ENCODE measurements around the gene MEOX1. TPM values are rescaled to one million over a fixed set of nuclear protein-coding genes. Genes with fewer than 3 reads are reported as not detected.

MEOX1 gene
- total RNA-seq, 1 experiment from 2014 or later, result not detected

DNA sequence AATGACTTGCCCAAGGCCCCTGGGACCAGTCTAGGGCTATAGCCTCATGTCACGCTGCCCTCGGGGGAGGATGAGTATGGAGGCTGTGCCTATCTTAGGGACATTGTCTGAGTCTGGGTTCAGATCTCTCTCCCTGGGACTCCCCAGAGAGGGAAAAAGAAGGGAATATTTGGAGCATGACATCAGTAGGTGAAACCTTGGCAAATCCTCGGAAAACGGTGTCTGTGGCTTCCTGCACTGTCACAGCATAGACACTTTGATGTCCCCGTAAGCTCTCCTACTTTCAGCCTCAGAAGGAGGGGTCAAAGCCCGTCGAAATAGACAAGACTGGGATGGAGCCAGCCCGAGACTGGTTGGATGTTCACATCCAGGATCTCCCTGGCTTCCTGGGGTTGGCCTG lies 11.3 kb downstream of the MEOX1 start:
- DNase-seq (ENCODE audit: low spot score) (no peak), ATAC-seq (no peak)
- no peaks in the 10 kb centered on the region for H3K9me3 Mint-ChIP-seq
- POLR2A ChIA-PET, result no interaction called here
- H3K27ac Mint-ChIP-seq, result no peak overlapping the region
- H3K27me3 Mint-ChIP-seq (ENCODE audit: low read depth), result peaks cover 10% of the 10 kb centered on the region
- no peaks in the 10 kb centered on the region for H3K36me3 Mint-ChIP-seq
- TF ChIP-seq RELA (CRISPR knock-in tag; IDR thresholded peaks at IDR 0.05; ENCODE audit: borderline replicate concordance), result no peak
- TF ChIP-seq, protein P1, sequence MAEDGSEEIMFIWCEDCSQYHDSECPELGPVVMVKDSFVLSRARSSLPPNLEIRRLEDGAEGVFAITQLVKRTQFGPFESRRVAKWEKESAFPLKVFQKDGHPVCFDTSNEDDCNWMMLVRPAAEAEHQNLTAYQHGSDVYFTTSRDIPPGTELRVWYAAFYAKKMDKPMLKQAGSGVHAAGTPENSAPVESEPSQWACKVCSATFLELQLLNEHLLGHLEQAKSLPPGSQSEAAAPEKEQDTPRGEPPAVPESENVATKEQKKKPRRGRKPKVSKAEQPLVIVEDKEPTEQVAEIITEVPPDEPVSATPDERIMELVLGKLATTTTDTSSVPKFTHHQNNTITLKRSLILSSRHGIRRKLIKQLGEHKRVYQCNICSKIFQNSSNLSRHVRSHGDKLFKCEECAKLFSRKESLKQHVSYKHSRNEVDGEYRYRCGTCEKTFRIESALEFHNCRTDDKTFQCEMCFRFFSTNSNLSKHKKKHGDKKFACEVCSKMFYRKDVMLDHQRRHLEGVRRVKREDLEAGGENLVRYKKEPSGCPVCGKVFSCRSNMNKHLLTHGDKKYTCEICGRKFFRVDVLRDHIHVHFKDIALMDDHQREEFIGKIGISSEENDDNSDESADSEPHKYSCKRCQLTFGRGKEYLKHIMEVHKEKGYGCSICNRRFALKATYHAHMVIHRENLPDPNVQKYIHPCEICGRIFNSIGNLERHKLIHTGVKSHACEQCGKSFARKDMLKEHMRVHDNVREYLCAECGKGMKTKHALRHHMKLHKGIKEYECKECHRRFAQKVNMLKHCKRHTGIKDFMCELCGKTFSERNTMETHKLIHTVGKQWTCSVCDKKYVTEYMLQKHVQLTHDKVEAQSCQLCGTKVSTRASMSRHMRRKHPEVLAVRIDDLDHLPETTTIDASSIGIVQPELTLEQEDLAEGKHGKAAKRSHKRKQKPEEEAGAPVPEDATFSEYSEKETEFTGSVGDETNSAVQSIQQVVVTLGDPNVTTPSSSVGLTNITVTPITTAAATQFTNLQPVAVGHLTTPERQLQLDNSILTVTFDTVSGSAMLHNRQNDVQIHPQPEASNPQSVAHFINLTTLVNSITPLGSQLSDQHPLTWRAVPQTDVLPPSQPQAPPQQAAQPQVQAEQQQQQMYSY (CRISPR knock-in tag; IDR thresholded peaks at IDR 0.05), result no peak
- TF ChIP-seq ZNF121 (CRISPR knock-in tag; IDR thresholded peaks at IDR 0.05), result no peak
- TF ChIP-seq NFE2L1 (CRISPR knock-in tag; IDR thresholded peaks at IDR 0.05), result no peak
- TF ChIP-seq ZNF138 (CRISPR knock-in tag; conservative IDR thresholded peaks at IDR 0.05), result no peak
- TF ChIP-seq, protein P2, sequence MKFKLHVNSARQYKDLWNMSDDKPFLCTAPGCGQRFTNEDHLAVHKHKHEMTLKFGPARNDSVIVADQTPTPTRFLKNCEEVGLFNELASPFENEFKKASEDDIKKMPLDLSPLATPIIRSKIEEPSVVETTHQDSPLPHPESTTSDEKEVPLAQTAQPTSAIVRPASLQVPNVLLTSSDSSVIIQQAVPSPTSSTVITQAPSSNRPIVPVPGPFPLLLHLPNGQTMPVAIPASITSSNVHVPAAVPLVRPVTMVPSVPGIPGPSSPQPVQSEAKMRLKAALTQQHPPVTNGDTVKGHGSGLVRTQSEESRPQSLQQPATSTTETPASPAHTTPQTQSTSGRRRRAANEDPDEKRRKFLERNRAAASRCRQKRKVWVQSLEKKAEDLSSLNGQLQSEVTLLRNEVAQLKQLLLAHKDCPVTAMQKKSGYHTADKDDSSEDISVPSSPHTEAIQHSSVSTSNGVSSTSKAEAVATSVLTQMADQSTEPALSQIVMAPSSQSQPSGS (CRISPR knock-in tag; IDR thresholded peaks at IDR 0.05; ENCODE audit: borderline replicate concordance, low read depth), result no peak
- TF ChIP-seq, protein P3, sequence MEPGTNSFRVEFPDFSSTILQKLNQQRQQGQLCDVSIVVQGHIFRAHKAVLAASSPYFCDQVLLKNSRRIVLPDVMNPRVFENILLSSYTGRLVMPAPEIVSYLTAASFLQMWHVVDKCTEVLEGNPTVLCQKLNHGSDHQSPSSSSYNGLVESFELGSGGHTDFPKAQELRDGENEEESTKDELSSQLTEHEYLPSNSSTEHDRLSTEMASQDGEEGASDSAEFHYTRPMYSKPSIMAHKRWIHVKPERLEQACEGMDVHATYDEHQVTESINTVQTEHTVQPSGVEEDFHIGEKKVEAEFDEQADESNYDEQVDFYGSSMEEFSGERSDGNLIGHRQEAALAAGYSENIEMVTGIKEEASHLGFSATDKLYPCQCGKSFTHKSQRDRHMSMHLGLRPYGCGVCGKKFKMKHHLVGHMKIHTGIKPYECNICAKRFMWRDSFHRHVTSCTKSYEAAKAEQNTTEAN (CRISPR knock-in tag; IDR thresholded peaks at IDR 0.05), result no peak
- TF ChIP-seq FOXK1 (CRISPR knock-in tag; IDR thresholded peaks at IDR 0.05), result no peak
- TF ChIP-seq ZNF416 (CRISPR knock-in tag; IDR thresholded peaks at IDR 0.05), result no peak
- no peak for TF ChIP-seq ESRRA (CRISPR knock-in tag; IDR thresholded peaks at IDR 0.05; ENCODE audit: borderline replicate concordance)
- TF ChIP-seq MXD4 (CRISPR knock-in tag; IDR thresholded peaks at IDR 0.05; ENCODE audit: borderline replicate concordance), result no peak
- no peak for TF ChIP-seq HMGA2 (CRISPR knock-in tag; IDR thresholded peaks at IDR 0.05)
- TF ChIP-seq, protein P4, sequence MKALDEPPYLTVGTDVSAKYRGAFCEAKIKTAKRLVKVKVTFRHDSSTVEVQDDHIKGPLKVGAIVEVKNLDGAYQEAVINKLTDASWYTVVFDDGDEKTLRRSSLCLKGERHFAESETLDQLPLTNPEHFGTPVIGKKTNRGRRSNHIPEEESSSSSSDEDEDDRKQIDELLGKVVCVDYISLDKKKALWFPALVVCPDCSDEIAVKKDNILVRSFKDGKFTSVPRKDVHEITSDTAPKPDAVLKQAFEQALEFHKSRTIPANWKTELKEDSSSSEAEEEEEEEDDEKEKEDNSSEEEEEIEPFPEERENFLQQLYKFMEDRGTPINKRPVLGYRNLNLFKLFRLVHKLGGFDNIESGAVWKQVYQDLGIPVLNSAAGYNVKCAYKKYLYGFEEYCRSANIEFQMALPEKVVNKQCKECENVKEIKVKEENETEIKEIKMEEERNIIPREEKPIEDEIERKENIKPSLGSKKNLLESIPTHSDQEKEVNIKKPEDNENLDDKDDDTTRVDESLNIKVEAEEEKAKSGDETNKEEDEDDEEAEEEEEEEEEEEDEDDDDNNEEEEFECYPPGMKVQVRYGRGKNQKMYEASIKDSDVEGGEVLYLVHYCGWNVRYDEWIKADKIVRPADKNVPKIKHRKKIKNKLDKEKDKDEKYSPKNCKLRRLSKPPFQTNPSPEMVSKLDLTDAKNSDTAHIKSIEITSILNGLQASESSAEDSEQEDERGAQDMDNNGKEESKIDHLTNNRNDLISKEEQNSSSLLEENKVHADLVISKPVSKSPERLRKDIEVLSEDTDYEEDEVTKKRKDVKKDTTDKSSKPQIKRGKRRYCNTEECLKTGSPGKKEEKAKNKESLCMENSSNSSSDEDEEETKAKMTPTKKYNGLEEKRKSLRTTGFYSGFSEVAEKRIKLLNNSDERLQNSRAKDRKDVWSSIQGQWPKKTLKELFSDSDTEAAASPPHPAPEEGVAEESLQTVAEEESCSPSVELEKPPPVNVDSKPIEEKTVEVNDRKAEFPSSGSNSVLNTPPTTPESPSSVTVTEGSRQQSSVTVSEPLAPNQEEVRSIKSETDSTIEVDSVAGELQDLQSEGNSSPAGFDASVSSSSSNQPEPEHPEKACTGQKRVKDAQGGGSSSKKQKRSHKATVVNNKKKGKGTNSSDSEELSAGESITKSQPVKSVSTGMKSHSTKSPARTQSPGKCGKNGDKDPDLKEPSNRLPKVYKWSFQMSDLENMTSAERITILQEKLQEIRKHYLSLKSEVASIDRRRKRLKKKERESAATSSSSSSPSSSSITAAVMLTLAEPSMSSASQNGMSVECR (CRISPR knock-in tag; IDR thresholded peaks at IDR 0.05; ENCODE audit: borderline replicate concordance), result no peak
- no peak for TF ChIP-seq CREM (CRISPR knock-in tag; IDR thresholded peaks at IDR 0.05)
- TF ChIP-seq FOXJ3 (CRISPR knock-in tag; IDR thresholded peaks at IDR 0.05; ENCODE audit: borderline replicate concordance), result no peak
- TF ChIP-seq, protein P5, sequence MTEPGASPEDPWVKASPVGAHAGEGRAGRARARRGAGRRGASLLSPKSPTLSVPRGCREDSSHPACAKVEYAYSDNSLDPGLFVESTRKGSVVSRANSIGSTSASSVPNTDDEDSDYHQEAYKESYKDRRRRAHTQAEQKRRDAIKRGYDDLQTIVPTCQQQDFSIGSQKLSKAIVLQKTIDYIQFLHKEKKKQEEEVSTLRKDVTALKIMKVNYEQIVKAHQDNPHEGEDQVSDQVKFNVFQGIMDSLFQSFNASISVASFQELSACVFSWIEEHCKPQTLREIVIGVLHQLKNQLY (CRISPR knock-in tag; IDR thresholded peaks at IDR 0.05), result no peak
- CTCF ChIA-PET, result interaction anchor here (2.6 kb wide), 1 partner anchor 8 kb away, joined by 7 read pairs; no protein-coding TSS in a partner anchor
- H3K4me1 Mint-ChIP-seq, result peaks cover 3% of the 10 kb centered on the region
- no peak overlapping the region for H3K4me3 Mint-ChIP-seq
